ENCODE measurements around the gene ITGAE. TPM values are rescaled to one million over a fixed set of nuclear protein-coding genes. Genes with fewer than 3 reads are reported as not detected.

The ITGAE gene
- total RNA-seq, 1 donor from 2014 or later, result 47.5 TPM

DNA sequence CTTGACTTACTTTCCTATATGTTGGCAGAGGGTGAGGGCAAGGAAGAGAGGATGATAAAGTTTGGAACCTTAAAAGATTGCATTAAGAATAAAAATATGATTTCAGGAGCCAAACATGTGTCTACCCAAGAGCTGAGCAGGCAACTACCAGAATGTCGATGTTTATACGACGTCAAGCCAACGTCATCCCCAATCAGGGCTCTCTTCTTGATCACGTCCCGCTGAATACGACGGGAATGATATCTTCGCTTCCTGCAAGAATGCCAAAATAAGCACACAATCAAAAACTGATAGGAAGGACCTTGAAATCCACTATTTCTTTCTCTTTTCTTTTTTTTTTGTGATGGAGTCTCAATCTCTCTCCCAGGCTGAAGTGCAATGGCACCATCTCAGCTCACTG is 20.1 kb upstream of the ITGAE start:
- Histone ChIP-seq H3K79me2 (ENCODE audit: low read depth) (no peaks in the 10 kb centered on the region), H3K4me2 (no peak overlapping the region), H3K9me3 (ENCODE audit: low read depth) (no peaks in the 10 kb centered on the region), H3K27me3 (no peaks in the 10 kb centered on the region), H3K36me3 (peaks cover 46% of the 10 kb centered on the region), H3K9ac (no peak overlapping the region), H3K27ac (no peak overlapping the region), H2AFZ (replicated peaks) (no peak overlapping the region), H3K4me3 (no peak overlapping the region), H3K4me1 (no peaks in the 10 kb centered on the region), H3F3A (ENCODE audit: low read depth) (peaks cover 18% of the 10 kb centered on the region), H4K20me1 (ENCODE audit: low read depth) (no peaks in the 10 kb centered on the region)
- TF ChIP-seq EZH2phosphoT487 (IDR thresholded peaks at IDR 0.05), result no peak
- TF ChIP-seq, protein P1, sequence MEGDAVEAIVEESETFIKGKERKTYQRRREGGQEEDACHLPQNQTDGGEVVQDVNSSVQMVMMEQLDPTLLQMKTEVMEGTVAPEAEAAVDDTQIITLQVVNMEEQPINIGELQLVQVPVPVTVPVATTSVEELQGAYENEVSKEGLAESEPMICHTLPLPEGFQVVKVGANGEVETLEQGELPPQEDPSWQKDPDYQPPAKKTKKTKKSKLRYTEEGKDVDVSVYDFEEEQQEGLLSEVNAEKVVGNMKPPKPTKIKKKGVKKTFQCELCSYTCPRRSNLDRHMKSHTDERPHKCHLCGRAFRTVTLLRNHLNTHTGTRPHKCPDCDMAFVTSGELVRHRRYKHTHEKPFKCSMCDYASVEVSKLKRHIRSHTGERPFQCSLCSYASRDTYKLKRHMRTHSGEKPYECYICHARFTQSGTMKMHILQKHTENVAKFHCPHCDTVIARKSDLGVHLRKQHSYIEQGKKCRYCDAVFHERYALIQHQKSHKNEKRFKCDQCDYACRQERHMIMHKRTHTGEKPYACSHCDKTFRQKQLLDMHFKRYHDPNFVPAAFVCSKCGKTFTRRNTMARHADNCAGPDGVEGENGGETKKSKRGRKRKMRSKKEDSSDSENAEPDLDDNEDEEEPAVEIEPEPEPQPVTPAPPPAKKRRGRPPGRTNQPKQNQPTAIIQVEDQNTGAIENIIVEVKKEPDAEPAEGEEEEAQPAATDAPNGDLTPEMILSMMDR (IDR thresholded peaks at IDR 0.05), result no peak
- TF ChIP-seq EZH2 (IDR thresholded peaks at IDR 0.05), result no peak
- no peaks in the 10 kb centered on the region for H3K27me3 Mint-ChIP-seq (ENCODE audit: insufficient read depth, low read depth)
- peaks cover 28% of the 10 kb centered on the region for H3K36me3 Mint-ChIP-seq
- H3K4me1 Mint-ChIP-seq, result no peaks in the 10 kb centered on the region
- H3K4me3 Mint-ChIP-seq, result no peak overlapping the region
- H3K27ac Mint-ChIP-seq, result no peak overlapping the region
- no peak for DNase-seq (ENCODE audit: low spot score)
- H3K9me3 Mint-ChIP-seq, result no peaks in the 10 kb centered on the region

DNA sequence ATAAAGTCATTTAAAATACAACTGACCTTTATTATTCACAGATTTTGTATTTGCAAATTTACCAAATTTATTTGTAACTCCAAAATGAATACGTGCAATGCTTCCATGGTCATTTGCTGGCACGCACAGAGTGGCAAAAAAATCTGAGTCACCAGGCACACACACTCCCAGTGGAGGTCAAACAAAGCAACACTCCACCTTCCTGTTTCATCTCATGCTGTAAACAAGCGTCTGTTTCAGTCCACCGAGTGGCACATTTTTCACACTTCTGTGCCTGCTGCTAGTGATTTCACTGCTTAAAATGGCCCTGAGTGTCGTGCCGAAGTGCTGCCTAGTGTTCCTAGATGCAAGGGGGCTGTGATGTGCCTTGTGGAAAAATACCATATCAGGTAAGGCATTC is 17.8 kb upstream of the ITGAE start:
- Histone ChIP-seq H2AFZ (replicated peaks) (no peak overlapping the region), H4K20me1 (ENCODE audit: low read depth) (no peaks in the 10 kb centered on the region), H3K79me2 (ENCODE audit: low read depth) (no peaks in the 10 kb centered on the region), H3K9ac (no peak overlapping the region), H3K4me3 (no peak overlapping the region), H3K36me3 (peaks cover 31% of the 10 kb centered on the region), H3K27ac (no peak overlapping the region), H3K4me2 (no peak overlapping the region), H3K27me3 (no peaks in the 10 kb centered on the region), H3F3A (ENCODE audit: low read depth) (peaks cover 3% of the 10 kb centered on the region), H3K4me1 (no peaks in the 10 kb centered on the region), H3K9me3 (ENCODE audit: low read depth) (no peaks in the 10 kb centered on the region)
- no peak for DNase-seq (ENCODE audit: low spot score)
- Mint-ChIP-seq H3K27me3 (ENCODE audit: insufficient read depth, low read depth) (no peaks in the 10 kb centered on the region), H3K27ac (no peak overlapping the region), H3K4me3 (no peak overlapping the region), H3K9me3 (no peaks in the 10 kb centered on the region), H3K4me1 (no peaks in the 10 kb centered on the region), H3K36me3 (peaks cover 35% of the 10 kb centered on the region)
- TF ChIP-seq, protein P1 (IDR thresholded peaks at IDR 0.05), result no peak
- TF ChIP-seq EZH2phosphoT487 (IDR thresholded peaks at IDR 0.05), result no peak
- no peak for TF ChIP-seq EZH2 (IDR thresholded peaks at IDR 0.05)

DNA sequence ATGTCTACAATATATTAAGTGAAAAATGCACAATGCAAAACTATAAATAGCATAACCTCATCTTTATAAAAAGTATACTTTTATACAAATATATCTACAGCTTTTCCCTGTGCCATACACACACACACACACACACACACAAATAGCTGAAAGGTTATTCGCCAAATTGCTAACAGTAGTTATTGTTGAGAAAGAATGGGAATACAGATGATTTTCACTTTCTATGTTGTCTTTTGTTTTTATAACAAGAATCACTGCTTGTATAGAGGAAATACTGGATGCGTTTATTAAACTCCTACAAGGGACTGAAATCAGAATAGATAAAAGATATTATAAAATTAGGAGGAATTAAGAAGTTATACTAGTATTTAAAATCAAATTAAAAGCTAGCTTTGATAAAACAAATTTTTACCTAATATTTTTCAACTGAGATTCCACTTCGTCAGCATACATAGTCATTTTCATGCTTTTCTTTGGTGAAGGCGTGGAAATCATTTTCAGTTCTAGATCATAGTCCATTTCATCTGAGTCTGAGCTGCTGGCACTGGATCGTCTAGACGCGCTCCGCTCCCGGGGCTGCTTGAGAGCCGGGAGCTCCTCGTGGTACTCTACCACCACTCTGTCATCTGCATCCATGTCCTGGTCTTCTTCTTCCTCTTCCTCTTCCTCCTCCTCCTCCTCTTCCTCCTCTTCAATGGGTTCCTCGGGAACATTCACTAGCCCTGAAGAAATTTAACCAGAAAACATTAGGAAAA is 17.0 kb upstream of the ITGAE start:
- H3K36me3 ChIP-seq, result peaks cover 31% of the 10 kb centered on the region
- no peak overlapping the region for H3K4me3 ChIP-seq
- no peaks in the 10 kb centered on the region for H3F3A ChIP-seq (ENCODE audit: low read depth)
- H3K27me3 ChIP-seq, result no peaks in the 10 kb centered on the region
- H3K27ac ChIP-seq, result no peak overlapping the region
- H3K79me2 ChIP-seq (ENCODE audit: low read depth), result no peaks in the 10 kb centered on the region
- H3K4me1 ChIP-seq, result no peaks in the 10 kb centered on the region
- no peaks in the 10 kb centered on the region for H3K4me1 Mint-ChIP-seq
- no peak overlapping the region for H3K27ac Mint-ChIP-seq
- no peaks in the 10 kb centered on the region for H3K9me3 ChIP-seq (ENCODE audit: low read depth)
- DNase-seq (ENCODE audit: low spot score), result no peak
- H3K4me3 Mint-ChIP-seq, result no peak overlapping the region
- H3K36me3 Mint-ChIP-seq, result peaks cover 35% of the 10 kb centered on the region
- H3K9me3 Mint-ChIP-seq, result no peaks in the 10 kb centered on the region
- H3K27me3 Mint-ChIP-seq (ENCODE audit: insufficient read depth, low read depth), result no peaks in the 10 kb centered on the region
- no peak overlapping the region for H3K9ac ChIP-seq
- TF ChIP-seq EZH2phosphoT487 (IDR thresholded peaks at IDR 0.05) (no peak), EZH2 (IDR thresholded peaks at IDR 0.05) (no peak)
- TF ChIP-seq, protein P1 (IDR thresholded peaks at IDR 0.05), result no peak
- H2AFZ ChIP-seq (replicated peaks), result no peak overlapping the region
- no peak overlapping the region for H3K4me2 ChIP-seq
- H4K20me1 ChIP-seq (ENCODE audit: low read depth), result no peaks in the 10 kb centered on the region
